Calu3 (cell line): Measurements from ENCODE around the gene PIPOX. TPM values are rescaled to one million over a fixed set of nuclear protein-coding genes. Genes with fewer than 3 reads are reported as not detected.

Source experiments
- BruUV-seq: library from RNA; stranded (reverse); fragments of 400-500 nt; replicated peaks from 2 replicates; lab custom pipeline; 2021; lab: Mats Ljungman, UMichigan
- CTCF ChIA-PET: fragments of 300-600 bp; sonication (Branson Sonifier 250); formaldehyde crosslinking; loops from one replicate; lab custom pipeline; 2022; ENCODE audit warnings: antibody characterized with exemption; lab: Charles Lee
- DNase-seq: peaks from one replicate; pipeline ENCODE4 v3.0.0; 2022
- H3K27ac Mint-ChIP-seq: one replicate; pipeline ENCODE4 v1.8.0; 2022; ENCODE audit warnings: mixed read lengths; ENCODE audit not compliant: unreplicated experiment
- H3K27me3 Mint-ChIP-seq: one replicate; pipeline ENCODE4 v1.8.0; 2022; ENCODE audit warnings: mixed read lengths; ENCODE audit not compliant: unreplicated experiment
- H3K36me3 Mint-ChIP-seq: one replicate; pipeline ENCODE4 v1.8.0; 2022; ENCODE audit warnings: mild to moderate bottlenecking, moderate library complexity, mixed read lengths; ENCODE audit not compliant: insufficient read depth, unreplicated experiment
- H3K4me1 Mint-ChIP-seq: one replicate; pipeline ENCODE4 v1.8.0; 2022; ENCODE audit warnings: mild to moderate bottlenecking, low read depth, mixed read lengths; ENCODE audit not compliant: unreplicated experiment
- H3K4me3 Mint-ChIP-seq: one replicate; pipeline ENCODE4 v1.8.0; 2022; ENCODE audit warnings: mild to moderate bottlenecking, low read depth, moderate library complexity, mixed read lengths; ENCODE audit not compliant: unreplicated experiment
- H3K9me3 Mint-ChIP-seq: one replicate; pipeline ENCODE4 v1.8.0; 2022; ENCODE audit warnings: low read depth, mixed read lengths; ENCODE audit not compliant: unreplicated experiment
- CTCF ChIP-seq: fragments of 200-600 bp; IDR thresholded peaks from one replicate; pipeline ENCODE4 v1.8.0; 2022; ENCODE audit warnings: antibody characterized with exemption; ENCODE audit not compliant: unreplicated experiment
- intact Hi-C: fragments of 100-400 bp; cut with micrococcal nuclease; formaldehyde crosslinking; loops from one replicate; pipeline ENCODE4 v1.10.0; 2022; ENCODE audit not compliant: unreplicated experiment
- total RNA-seq: library from RNA; stranded (reverse); gene quantifications from 2 replicates; pipeline ENCODE4 v1.2.3, GENCODE V29; 2022

The PIPOX gene
- total RNA-seq, 1 experiment from 2014 or later = 3.7 TPM

- H3K9me3 Mint-ChIP-seq = no peaks in the 10 kb centered on the region
- no peak for TF ChIP-seq CTCF
- H3K4me1 Mint-ChIP-seq = no peaks in the 10 kb centered on the region
- H3K4me3 Mint-ChIP-seq = no peak overlapping the region
- H3K27ac Mint-ChIP-seq = no peak overlapping the region
- BruUV-seq = no TSS peak
- CTCF ChIA-PET = no interaction called here
- intact Hi-C loops = no loop called here
- peaks cover 25% of the 10 kb centered on the region for H3K27me3 Mint-ChIP-seq
- peak; percentile 16 for DNase-seq
- no peaks in the 10 kb centered on the region for H3K36me3 Mint-ChIP-seq
Measured at GRCh38 chr17:29059281-29059680, 16.3 kb downstream of the PIPOX start.

- H3K27me3 Mint-ChIP-seq = peaks cover 21% of the 10 kb centered on the region
- H3K4me1 Mint-ChIP-seq = no peaks in the 10 kb centered on the region
- H3K4me3 Mint-ChIP-seq = no peak overlapping the region
- no peaks in the 10 kb centered on the region for H3K36me3 Mint-ChIP-seq
- intact Hi-C loops = no loop called here
- H3K9me3 Mint-ChIP-seq = no peaks in the 10 kb centered on the region
- no peak for DNase-seq
- TF ChIP-seq CTCF = no peak
- CTCF ChIA-PET = interaction anchor here (0.7 kb wide), 1 partner anchor 22 kb away, joined by 4 read pairs; no protein-coding TSS in a partner anchor
- BruUV-seq = no TSS peak
- H3K27ac Mint-ChIP-seq = peak overlapping the region; percentile 51
Measured at GRCh38 chr17:29060475-29060874, 17.5 kb downstream of the PIPOX start.

- CTCF ChIA-PET = no interaction called here
- intact Hi-C loops = no loop called here
- Mint-ChIP-seq H3K4me3 (no peak overlapping the region), H3K36me3 (no peaks in the 10 kb centered on the region), H3K9me3 (no peaks in the 10 kb centered on the region), H3K27ac (no peak overlapping the region), H3K27me3 (peaks cover 16% of the 10 kb centered on the region), H3K4me1 (no peaks in the 10 kb centered on the region)
- no TSS peak for BruUV-seq
- no peak for DNase-seq
- TF ChIP-seq CTCF = no peak
Measured at GRCh38 chr17:29061036-29061435, 18.1 kb downstream of the PIPOX start.

GRCh38 chr17:29062215-29062614 lies 19.3 kb downstream of the PIPOX start:
- DNase-seq = no peak
- H3K4me1 Mint-ChIP-seq = no peaks in the 10 kb centered on the region
- TF ChIP-seq CTCF = no peak
- intact Hi-C loops = no loop called here
- no peak overlapping the region for H3K4me3 Mint-ChIP-seq
- no TSS peak for BruUV-seq
- CTCF ChIA-PET = no interaction called here
- no peaks in the 10 kb centered on the region for H3K9me3 Mint-ChIP-seq
- H3K36me3 Mint-ChIP-seq = no peaks in the 10 kb centered on the region
- peaks cover 14% of the 10 kb centered on the region for H3K27me3 Mint-ChIP-seq
- H3K27ac Mint-ChIP-seq = no peak overlapping the region
